Globus pallidus (tissue), 1 donor: ENCODE measurements around the gene CCDC68.
"Not testable (repeated sequence)": the region's sequence is repeated elsewhere in the genome, so short reads cannot be mapped to it uniquely, and the experiment has no call there.

Experiments
- DNase-seq: peaks from one replicate; pipeline ENCODE4 v3.0.0-alpha.2; 2015; ENCODE audit warnings: low spot score

CCDC68 gene

DNA sequence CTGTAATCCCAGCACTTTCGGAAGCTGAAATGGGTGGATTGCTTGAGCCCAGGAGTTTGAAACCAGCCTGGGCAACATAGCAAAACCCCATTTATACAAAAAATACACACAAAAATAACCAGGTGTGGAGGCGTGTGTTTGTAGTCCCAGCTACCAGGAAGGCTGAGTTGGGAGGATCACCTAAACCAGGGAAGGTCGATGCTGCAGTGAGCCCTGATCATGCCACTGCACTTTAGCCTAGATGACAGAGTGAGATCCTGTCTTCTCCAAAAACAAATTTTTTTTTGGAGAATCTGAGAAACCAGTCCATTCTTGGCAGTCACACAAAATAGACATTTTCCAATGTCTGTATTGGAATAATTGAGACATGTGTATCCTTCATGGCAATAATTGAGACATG is 84.2 kb downstream of the CCDC68 start:
- DNase-seq = no peak

- DNase-seq = no peak
Observed at GRCh38 chr18:54873884-54874255, 85.4 kb downstream of the CCDC68 start.

DNA sequence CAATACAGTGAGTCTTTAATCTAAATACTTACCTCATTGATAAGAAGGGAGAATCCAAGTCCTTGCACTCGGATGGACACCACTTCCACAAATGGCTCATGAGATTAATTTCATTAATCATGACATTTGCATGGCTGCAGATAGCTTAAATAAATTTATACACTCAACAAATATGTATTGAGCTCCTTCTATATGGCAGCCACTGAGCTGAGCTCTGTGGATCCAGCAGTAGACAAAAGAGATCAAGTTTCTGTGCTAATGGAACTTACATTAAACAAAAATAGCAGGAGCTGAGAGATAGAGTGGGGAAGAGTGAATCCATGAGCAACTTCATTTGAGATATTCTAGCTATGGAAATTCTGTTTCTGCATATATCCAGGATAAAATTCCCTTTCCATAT is 86.6 kb downstream of the CCDC68 start:
- DNase-seq = no peak

GRCh38 chr18:54871231-54871630 is 88.0 kb downstream of the CCDC68 start:
- no peak for DNase-seq

- DNase-seq = no peak
Observed at GRCh38 chr18:54867131-54867530, 92.1 kb downstream of the CCDC68 start.

DNA sequence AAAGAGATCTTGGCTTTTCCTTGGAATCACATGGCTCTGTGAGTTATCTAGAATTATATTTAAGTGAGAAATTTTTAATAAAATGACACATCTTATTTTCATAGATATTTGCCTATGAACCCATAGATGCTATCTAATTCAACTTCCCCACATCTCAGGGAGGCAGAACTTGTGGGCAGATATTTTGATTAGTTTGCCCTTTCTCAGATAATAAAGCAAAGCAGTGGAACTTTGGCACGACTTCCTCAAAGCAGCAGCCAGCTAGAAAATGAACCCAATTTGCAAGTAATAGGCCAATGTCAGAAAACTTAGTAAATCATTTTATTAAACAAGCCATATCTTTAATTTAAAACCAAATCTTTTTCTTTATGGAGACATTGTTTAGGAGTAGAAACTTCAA is 98.3 kb downstream of the CCDC68 start:
- DNase-seq = no peak

- DNase-seq = no peak
Observed at GRCh38 chr18:54859667-54860421, 99.4 kb downstream of the CCDC68 start.

DNA sequence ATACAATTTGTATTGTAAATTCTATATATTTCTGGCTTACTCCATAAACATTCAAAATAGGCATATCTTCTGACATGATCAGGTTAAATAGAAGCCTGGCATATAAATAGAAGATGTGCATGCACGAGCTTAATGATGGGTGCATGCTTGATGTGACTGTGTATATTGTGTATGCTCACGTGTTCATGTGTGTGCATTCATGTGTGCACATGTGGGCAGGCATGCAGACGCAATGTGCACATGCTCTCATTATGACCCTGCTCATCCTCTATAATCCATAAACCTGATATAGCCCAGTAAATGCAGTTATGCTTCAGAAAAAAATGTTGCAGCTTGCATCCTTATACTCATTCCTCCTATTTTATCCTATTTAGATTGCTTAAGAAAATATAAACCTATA is 101.8 kb downstream of the CCDC68 start:
- DNase-seq = no peak

DNA sequence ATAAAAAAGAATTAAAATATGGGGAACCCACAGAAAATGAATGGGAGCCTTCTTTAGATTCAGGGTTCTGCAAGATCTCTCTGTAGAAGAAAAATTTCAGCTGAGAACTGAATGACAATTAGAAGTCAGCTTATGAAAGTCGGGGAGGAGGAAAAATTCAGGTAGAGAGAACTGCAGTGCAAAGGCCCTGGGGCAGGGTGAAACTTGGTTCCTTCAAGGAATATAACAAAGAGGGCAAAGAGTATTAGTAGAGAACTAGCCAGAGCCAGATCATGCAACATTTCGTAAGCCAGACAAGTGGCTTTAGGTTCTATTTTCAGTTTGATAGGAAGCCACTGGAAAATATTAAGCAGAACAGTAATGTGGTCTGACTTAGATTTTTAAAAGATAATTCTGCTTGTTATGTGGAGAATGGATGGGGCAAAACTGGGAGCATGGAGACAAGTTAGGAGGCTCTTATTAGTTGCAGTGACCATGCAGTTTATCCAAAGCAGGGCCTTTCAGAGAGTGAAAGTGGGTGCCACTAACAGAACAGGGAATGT is 103.1 kb downstream of the CCDC68 start:
- no peak for DNase-seq

DNA sequence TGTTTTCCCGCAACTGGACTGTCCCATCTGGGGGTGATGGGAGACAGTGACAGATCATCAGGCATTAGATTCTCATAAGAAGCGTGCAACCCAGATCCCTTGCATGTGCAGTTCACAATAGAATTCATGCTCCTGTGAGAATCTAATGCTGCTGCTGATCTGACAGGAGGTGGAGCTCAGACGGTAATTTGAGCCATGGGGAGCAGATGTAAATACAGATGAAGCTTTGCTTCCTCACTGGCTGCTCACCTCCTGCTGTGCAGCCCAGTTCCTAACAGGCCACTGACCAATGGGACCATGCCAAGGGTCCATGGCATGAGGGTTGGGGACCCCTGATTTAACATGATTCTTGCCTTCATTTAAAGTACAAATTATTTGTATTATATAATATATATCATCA is 104.2 kb downstream of the CCDC68 start:
- not testable (repeated sequence) for DNase-seq

DNA sequence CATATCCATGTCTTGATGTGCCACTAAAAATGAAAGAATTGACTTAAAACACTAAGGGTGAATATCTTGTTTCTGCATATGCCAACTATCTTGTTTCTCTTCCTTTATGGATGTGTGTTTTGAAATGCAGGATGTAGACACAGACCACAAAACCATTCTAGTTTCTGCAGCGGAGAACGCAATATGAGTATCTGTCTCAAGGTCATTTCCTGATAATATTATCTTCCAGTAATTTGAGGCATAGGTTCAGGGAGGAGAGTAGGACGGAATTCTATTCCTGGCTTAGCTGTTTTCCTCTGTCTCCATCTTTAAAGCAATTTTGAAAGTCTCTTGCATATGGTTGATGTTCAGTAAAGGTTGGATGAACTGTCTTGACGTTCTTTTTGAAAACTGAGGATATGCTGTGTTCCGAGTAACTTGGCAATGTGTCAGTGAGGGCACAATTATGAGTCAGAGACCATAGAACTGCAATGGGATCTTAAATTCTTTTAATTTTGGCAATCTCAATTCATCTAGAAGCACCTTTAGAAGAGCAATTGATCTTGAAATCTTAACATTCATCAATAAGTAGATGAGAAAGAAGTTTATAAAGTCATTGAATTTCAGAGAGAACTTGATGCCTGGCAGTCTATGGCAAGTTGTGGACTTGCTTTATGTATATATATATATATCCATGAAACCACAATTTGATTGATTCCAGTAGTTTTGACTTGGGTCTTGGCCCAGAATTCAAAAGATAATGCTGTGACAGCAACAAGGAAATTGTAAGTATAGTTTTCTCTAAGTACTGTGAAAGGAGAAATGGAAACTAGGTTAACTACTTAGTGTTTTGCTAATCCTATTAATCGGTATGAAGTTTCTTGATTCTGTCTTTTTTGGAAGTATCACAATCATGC is 106.2 kb downstream of the CCDC68 start:
- no peak for DNase-seq
